Stimulated activated CD8-positive, alpha-beta memory T cell treated with anti-CD3 and anti-CD28 coated beads, Interleukin-15, amount 100 ng/mL, for 1 hour (primary cell): ENCODE data around the gene PRSS21.

Experiments
- DNase-seq: peaks from one replicate; pipeline ENCODE4 v3.0.0-alpha.2; 2020; ENCODE audit warnings: low read depth

The PRSS21 gene

GRCh38 chr16:2806286-2806685 is 10.8 kb upstream of the PRSS21 start:
- no peak for DNase-seq

- DNase-seq: no peak
Observed at GRCh38 chr16:2808181-2808580, 8.9 kb upstream of the PRSS21 start.

- DNase-seq: no peak
Observed at GRCh38 chr16:2809149-2809760, 7.8 kb upstream of the PRSS21 start.

GRCh38 chr16:2810651-2811050 is 6.4 kb upstream of the PRSS21 start:
- no peak for DNase-seq

- DNase-seq: no peak
Observed at GRCh38 chr16:2811703-2812471, 5.2 kb upstream of the PRSS21 start.

- no peak for DNase-seq
Observed at GRCh38 chr16:2813771-2814221, 3.2 kb upstream of the PRSS21 start.

- no peak for DNase-seq
Observed at GRCh38 chr16:2814551-2815298, 2.3 kb upstream of the PRSS21 start.

GRCh38 chr16:2815299-2815771 is 1.7 kb upstream of the PRSS21 start:
- DNase-seq: no peak

GRCh38 chr16:2817340-2818271 is 569 bp downstream of the PRSS21 start:
- no peak for DNase-seq

GRCh38 chr16:2818272-2818876 is 1.3 kb downstream of the PRSS21 start:
- DNase-seq: no peak

- no peak for DNase-seq
Observed at GRCh38 chr16:2819179-2819938, 2.3 kb downstream of the PRSS21 start.

- DNase-seq: no peak
Observed at GRCh38 chr16:2819939-2820835, 3.1 kb downstream of the PRSS21 start.

GRCh38 chr16:2820836-2821486 is 3.9 kb downstream of the PRSS21 start:
- DNase-seq: no peak

GRCh38 chr16:2821487-2822157 is 4.6 kb downstream of the PRSS21 start:
- no peak for DNase-seq

- DNase-seq: no peak
Observed at GRCh38 chr16:2822158-2822495, 5.1 kb downstream of the PRSS21 start.

GRCh38 chr16:2822496-2822895 is 5.5 kb downstream of the PRSS21 start:
- no peak for DNase-seq

- no peak for DNase-seq
Observed at GRCh38 chr16:2824626-2825025, 7.6 kb downstream of the PRSS21 start.

GRCh38 chr16:2825049-2825742 is 8.2 kb downstream of the PRSS21 start:
- DNase-seq: no peak
